NCI-H2196 (cell line): ENCODE measurements around the gene CNTNAP5.

ENCODE experiments used
- DNase-seq: peaks from one replicate; lab custom pipeline; 2025; ENCODE audit not compliant: unreplicated experiment; lab: John Stamatoyannopoulos, UW

The CNTNAP5 gene

GRCh38 chr2:124879640-124880039, 854.6 kb downstream of the CNTNAP5 start:
- DNase-seq = no peak

GRCh38 chr2:124880995-124881394, 855.9 kb downstream of the CNTNAP5 start:
- no peak for DNase-seq

- DNase-seq = no peak
Observed at GRCh38 chr2:124882423-124882822, 857.3 kb downstream of the CNTNAP5 start.

- no peak for DNase-seq
Observed at GRCh38 chr2:124883595-124883994, 858.5 kb downstream of the CNTNAP5 start.

GRCh38 chr2:124884315-124884714, 859.2 kb downstream of the CNTNAP5 start:
- no peak for DNase-seq

- DNase-seq = no peak
Observed at GRCh38 chr2:124886216-124886615, 861.1 kb downstream of the CNTNAP5 start.

DNA sequence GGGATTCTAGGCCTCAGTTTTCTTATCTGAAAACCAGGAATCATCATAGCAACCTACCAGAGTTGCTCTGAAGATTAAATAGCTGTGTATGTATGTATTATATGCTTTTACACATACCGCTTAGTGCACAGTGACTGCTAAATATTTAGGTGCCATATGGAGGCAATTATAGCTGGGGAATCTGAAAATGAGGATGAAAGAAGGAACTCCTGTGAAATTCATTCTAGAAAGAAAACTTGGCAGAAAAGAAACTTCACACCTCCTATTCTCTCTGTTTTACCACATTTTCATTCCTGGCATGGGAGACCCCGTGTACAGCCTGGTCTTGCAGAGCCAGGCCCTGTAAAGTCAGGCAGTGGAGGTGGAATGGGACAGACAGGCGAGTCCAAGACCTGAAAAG, 862.4 kb downstream of the CNTNAP5 start:
- no peak for DNase-seq

GRCh38 chr2:124888431-124888830, 863.3 kb downstream of the CNTNAP5 start:
- DNase-seq = no peak

DNA sequence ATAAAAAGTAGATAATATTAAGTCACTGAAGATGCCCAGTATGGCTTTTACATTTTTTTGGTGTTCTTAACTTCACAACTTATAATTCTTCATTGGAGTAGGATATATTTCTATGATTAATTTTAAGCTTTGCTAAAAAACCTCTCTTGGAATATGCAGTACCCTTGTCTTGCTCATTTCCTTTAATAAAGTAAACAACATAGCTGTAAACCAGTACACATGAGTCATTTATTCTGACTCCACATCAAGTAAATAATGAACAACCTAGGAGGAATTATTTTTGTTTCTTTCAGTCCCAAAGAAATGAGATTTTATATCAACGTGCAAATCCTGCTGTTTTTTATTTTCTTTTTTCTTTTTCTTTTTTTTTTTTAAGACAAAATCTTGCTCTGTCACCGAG, 869.1 kb downstream of the CNTNAP5 start:
- DNase-seq = no peak

DNA sequence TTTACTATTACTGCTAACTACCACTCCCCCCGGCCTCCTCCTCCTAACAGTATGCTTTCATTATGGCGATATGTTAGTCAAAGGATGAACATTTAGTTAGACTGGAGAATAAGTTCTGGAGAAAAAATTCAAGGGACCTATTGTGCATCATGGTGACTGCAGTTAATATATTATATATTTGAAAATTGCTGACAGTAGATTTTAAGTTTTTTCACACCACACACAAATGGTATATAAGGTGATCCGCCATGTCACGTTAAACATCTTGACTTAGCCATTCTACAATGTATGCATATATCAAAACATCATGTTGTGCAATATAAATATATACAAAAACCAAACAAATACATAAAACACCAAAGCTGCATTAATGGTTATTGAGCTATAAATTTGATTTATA, 873.7 kb downstream of the CNTNAP5 start:
- DNase-seq = no peak

GRCh38 chr2:124908411-124908810, 883.3 kb downstream of the CNTNAP5 start:
- DNase-seq = no peak

DNA sequence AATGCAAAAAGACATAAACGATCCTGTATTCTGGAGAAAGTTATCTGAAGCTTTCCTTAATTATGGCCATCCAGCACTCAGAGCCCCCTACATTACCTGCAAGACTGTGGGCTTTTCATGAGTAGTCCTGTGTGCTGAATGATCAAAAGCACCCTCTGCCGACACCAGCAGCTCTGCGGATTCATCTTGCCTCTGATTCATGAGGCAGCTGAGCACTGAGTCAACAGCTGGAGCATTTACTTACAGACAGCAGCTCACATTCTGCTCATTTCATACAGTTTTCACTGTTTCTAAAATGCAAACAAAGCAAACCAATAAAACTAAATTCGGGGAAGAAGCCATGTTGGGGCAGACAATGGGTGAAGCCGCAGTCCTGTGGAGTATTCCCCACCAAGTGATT, 886.5 kb downstream of the CNTNAP5 start:
- DNase-seq = no peak

DNA sequence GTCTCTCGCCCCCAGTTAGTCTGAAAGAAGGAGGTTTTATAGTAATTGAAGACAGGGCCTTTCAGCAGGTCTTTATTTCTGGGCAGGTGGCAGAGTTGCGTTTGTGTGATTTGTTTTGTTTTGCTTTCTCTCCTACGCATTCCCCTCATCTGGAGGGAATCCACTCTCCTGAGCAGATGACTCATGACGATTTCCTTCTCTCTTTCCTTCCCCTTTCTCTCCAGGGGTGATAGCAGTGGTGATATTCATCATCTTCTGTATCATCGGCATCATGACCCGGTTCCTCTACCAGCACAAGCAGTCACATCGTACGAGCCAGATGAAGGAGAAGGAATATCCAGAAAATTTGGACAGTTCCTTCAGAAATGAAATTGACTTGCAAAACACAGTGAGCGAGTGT, 888.8 kb downstream of the CNTNAP5 start:
- no peak for DNase-seq

DNA sequence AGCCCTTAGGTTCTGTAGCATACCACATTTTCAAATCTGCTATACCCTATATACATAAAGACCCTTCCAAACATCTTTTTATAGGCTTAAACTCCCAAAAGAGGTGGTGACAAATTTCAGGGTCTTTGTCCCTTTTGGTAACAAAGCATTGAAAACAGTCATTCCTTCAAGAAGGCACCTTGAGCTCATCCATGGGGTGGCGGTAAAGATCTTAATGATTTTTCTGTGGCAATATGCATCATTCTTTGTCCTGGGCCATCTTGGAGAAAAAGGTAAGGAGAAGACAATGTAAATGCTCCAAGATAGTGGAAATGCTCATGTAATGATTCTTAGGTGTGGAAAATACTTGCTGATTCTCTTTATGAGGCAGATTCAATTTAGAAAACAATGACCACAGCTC, 890.5 kb downstream of the CNTNAP5 start:
- DNase-seq = no peak

DNA sequence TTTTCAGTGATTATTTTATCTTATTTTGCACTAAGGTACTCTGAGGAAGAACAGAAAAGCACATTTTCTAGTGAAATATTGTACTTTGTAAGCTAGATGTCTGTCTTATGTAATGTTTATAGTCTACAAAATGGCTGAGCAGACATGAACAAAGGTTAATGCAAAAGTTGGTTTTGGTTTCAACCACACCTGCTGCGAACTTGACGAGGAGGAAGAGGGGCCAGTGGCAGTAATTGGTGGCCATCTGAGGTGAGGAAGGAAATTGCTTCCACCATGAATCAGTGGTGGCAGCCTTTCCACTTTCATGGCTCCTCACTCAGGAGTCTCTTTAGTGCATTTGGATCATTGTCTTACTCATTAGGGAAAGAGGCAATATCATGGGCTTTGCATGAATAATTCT, 894.2 kb downstream of the CNTNAP5 start:
- no peak for DNase-seq

- no peak for DNase-seq
Observed at GRCh38 chr2:124920448-124920847, 895.4 kb downstream of the CNTNAP5 start.

DNA sequence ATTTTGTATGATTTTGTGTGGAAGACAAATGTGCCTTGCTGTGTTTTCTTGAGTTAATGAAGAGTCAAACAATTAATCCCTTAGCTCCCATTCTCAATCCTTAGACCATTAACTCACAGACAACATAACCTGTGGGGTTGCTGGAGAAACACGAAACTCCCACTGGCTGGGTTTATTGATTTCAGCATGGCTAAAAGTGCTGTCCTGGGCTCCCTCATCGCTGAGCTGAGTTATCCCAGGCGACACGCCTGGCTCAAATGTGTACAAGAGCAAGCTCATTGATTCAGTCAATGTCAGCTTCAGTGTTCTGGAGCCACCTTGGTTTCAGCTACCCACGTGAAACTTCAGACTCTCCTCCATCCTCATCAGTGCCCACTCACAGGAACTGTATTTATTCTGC, 896.1 kb downstream of the CNTNAP5 start:
- no peak for DNase-seq

- DNase-seq = no peak
Observed at GRCh38 chr2:124923097-124923496, 898.0 kb downstream of the CNTNAP5 start.

DNA sequence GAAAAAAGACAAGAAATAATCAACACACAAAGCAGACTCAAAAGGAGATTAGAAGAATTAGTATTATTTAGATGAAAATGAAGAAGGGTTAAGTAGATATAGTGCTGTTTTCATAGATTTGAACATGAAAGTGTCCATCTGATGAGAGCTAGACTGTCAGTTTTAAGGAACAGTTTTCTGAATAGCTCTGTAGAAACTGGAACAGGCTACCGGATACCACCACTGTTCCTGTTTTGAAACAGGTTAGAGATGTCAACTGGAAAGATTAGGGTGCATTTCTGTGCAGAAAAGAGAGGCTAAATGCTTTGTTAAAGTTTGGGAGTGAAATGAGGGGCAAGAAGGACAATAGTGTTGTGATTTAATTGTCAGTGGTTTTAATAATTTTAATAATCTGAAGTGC, 908.8 kb downstream of the CNTNAP5 start:
- no peak for DNase-seq

GRCh38 chr2:124953921-124954320, 928.8 kb downstream of the CNTNAP5 start:
- no peak for DNase-seq

GRCh38 chr2:124959581-124959980, 934.5 kb downstream of the CNTNAP5 start:
- no peak for DNase-seq

DNA sequence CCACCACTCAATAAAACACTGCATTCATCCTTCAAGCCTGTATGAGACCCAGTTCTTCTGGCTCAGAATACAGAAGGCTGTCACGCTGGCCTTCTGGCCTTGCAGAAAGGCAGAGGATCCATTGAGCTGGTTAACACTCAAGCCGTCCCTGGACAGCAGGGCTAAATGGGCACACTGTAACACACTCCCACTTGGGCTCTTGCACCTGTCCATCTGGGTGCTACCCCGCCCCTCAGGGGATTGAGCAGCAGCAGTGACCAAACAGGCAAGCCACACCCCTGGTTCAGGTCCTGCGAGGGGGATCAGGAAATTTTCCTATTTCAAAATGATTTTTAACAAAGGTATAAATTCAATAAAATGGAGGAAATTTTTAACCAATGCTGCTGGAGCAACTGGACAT, 936.0 kb downstream of the CNTNAP5 start:
- no peak for DNase-seq
